Neural progenitor cell (in vitro differentiated cells): ENCODE measurements around the gene PCSK6. TPM values are rescaled to one million over a fixed set of nuclear protein-coding genes. Genes with fewer than 3 reads are reported as not detected.

Experiments used
- DNase-seq: peaks from one replicate; pipeline ENCODE4 v3.0.0-alpha.2; 2016; ENCODE audit warnings: low spot score
- H2AFZ ChIP-seq: fragments of 200-600 bp; sonication (generic); replicated peaks from 2 replicates; pipeline ENCODE4 v1.6.1; 2016; ENCODE audit warnings: antibody characterized with exemption
- H3F3A ChIP-seq: fragments of 200-600 bp; sonication (generic); 2 replicates; pipeline ENCODE4 v1.6.1; 2016; ENCODE audit warnings: antibody characterized with exemption, low read depth
- H3K27ac ChIP-seq: fragments of 200-600 bp; sonication (generic); 2 replicates; pipeline ENCODE4 v1.5.1; 2016; ENCODE audit warnings: mild to moderate bottlenecking
- H3K27me3 ChIP-seq: fragments of 200-600 bp; sonication (generic); 2 replicates; pipeline ENCODE4 v1.6.1; 2016; ENCODE audit warnings: mild to moderate bottlenecking, moderate library complexity
- H3K36me3 ChIP-seq: fragments of 200-600 bp; sonication (generic); 2 replicates; pipeline ENCODE4 v1.5.1; 2016
- H3K4me1 ChIP-seq: fragments of 200-600 bp; sonication (generic); 2 replicates; pipeline ENCODE4 v1.6.1; 2016; ENCODE audit warnings: mixed run types
- H3K4me2 ChIP-seq: fragments of 200-600 bp; sonication (generic); 2 replicates; pipeline ENCODE4 v1.6.1; 2016
- H3K4me3 ChIP-seq: fragments of 200-600 bp; sonication (generic); 2 replicates; pipeline ENCODE4 v1.5.1; 2016
- H3K79me2 ChIP-seq: fragments of 200-600 bp; sonication (generic); 2 replicates; pipeline ENCODE4 v1.6.1; 2016; ENCODE audit warnings: low read depth
- H3K9ac ChIP-seq: fragments of 200-600 bp; sonication (generic); 2 replicates; pipeline ENCODE4 v1.6.1; 2016
- H3K9me3 ChIP-seq: fragments of 200-600 bp; sonication (generic); 2 replicates; pipeline ENCODE4 v1.5.1; 2016; ENCODE audit warnings: low read depth
- H4K20me1 ChIP-seq: fragments of 200-600 bp; sonication (generic); 2 replicates; pipeline ENCODE4 v1.6.1; 2016; ENCODE audit warnings: low read depth
- H3K27ac Mint-ChIP-seq: 3 replicates; pipeline ENCODE4 v1.8.0; 2021; ENCODE audit warnings: mixed read lengths
- H3K27me3 Mint-ChIP-seq: 2 replicates; pipeline ENCODE4 v1.8.0; 2022; ENCODE audit warnings: low read depth, mild to moderate bottlenecking, inconsistent platforms, moderate library complexity, mixed read lengths; ENCODE audit not compliant: insufficient read depth
- H3K36me3 Mint-ChIP-seq: 3 replicates; pipeline ENCODE4 v1.8.0; 2021; ENCODE audit warnings: mixed read lengths
- H3K4me1 Mint-ChIP-seq: 3 replicates; pipeline ENCODE4 v1.8.0; 2021; ENCODE audit warnings: mixed read lengths
- H3K4me3 Mint-ChIP-seq: 3 replicates; pipeline ENCODE4 v1.8.0; 2021; ENCODE audit warnings: mild to moderate bottlenecking, moderate library complexity, mixed read lengths
- H3K9me3 Mint-ChIP-seq: 3 replicates; pipeline ENCODE4 v1.8.0; 2020; ENCODE audit warnings: mixed read lengths
- CTCF ChIP-seq: fragments of 200-600 bp; sonication (generic); IDR thresholded peaks from 2 replicates; pipeline ENCODE4 v1.5.1; 2017; ENCODE audit warnings: antibody characterized with exemption, mild to moderate bottlenecking
- EZH2 ChIP-seq: fragments of 200-600 bp; sonication (generic); IDR thresholded peaks from 2 replicates; pipeline ENCODE4 v1.6.1; 2017; ENCODE audit warnings: antibody characterized with exemption, mild to moderate bottlenecking, moderate library complexity
- EZH2phosphoT487 ChIP-seq: fragments of 200-600 bp; sonication (generic); IDR thresholded peaks from 2 replicates; pipeline ENCODE4 v1.6.1; 2017; ENCODE audit warnings: antibody characterized with exemption
- total RNA-seq: library from RNA; depleted of rRNA; stranded (reverse); fragments of >200 nt; gene quantifications from 2 replicates; pipeline ENCODE4 v1.2.3, GENCODE V29; 2015; ENCODE audit warnings: low replicate concordance

Gene PCSK6
- total RNA-seq, 1 donor from 2014 or later: 1.9 TPM

GRCh38 chr15:101267320-101268104 is 222.0 kb downstream of the PCSK6 start:
- Histone ChIP-seq H3K4me1 (no peaks in the 10 kb centered on the region), H4K20me1 (no peaks in the 10 kb centered on the region), H3K27me3 (no peaks in the 10 kb centered on the region), H3K79me2 (no peaks in the 10 kb centered on the region), H2AFZ (no peak overlapping the region), H3K9me3 (no peaks in the 10 kb centered on the region), H3K9ac (no peak overlapping the region), H3K36me3 (no peaks in the 10 kb centered on the region), H3K4me2 (no peak overlapping the region), H3F3A (no peaks in the 10 kb centered on the region), H3K4me3 (no peak overlapping the region), H3K27ac (no peak overlapping the region)
- Mint-ChIP-seq H3K27ac (no peak overlapping the region), H3K4me3 (no peak overlapping the region), H3K27me3 (peaks cover 3% of the 10 kb centered on the region), H3K9me3 (no peaks in the 10 kb centered on the region), H3K4me1 (peaks cover 3% of the 10 kb centered on the region), H3K36me3 (peaks cover 22% of the 10 kb centered on the region)
- DNase-seq: no peak
- TF ChIP-seq EZH2phosphoT487: no peak
- TF ChIP-seq CTCF: no peak
- TF ChIP-seq EZH2: no peak

DNA sequence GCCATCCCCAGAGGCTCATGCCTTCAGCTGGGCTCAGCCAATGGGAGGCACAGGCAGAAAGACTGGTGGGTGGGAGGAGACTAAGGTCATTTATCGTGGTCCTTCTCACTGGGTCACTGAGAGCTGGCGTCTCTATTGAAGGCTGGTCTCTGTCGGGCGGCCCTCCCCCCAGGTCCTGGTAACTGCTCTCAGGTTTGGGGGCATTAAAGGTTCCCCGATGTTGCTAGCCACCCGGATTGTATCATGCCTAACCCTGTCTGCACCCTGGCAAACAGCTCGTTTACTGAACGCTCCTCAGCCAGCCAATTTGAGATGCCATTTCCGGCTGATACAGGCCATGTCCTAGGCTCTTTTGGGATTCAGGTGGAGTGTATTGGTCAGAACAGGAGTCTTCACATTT is 222.7 kb downstream of the PCSK6 start:
- no peaks in the 10 kb centered on the region for H3K9me3 Mint-ChIP-seq
- Histone ChIP-seq H3K79me2 (no peaks in the 10 kb centered on the region), H3K36me3 (no peaks in the 10 kb centered on the region), H3F3A (no peaks in the 10 kb centered on the region), H3K27ac (no peak overlapping the region), H3K27me3 (no peaks in the 10 kb centered on the region), H2AFZ (no peak overlapping the region), H3K4me2 (no peak overlapping the region), H3K9ac (no peak overlapping the region), H3K4me1 (no peaks in the 10 kb centered on the region), H4K20me1 (no peaks in the 10 kb centered on the region), H3K4me3 (no peak overlapping the region), H3K9me3 (no peaks in the 10 kb centered on the region)
- peaks cover 3% of the 10 kb centered on the region for H3K4me1 Mint-ChIP-seq
- peaks cover 17% of the 10 kb centered on the region for H3K36me3 Mint-ChIP-seq
- H3K4me3 Mint-ChIP-seq: no peak overlapping the region
- DNase-seq: no peak
- H3K27ac Mint-ChIP-seq: no peak overlapping the region
- TF ChIP-seq CTCF: no peak
- H3K27me3 Mint-ChIP-seq: peaks cover 2% of the 10 kb centered on the region

DNA sequence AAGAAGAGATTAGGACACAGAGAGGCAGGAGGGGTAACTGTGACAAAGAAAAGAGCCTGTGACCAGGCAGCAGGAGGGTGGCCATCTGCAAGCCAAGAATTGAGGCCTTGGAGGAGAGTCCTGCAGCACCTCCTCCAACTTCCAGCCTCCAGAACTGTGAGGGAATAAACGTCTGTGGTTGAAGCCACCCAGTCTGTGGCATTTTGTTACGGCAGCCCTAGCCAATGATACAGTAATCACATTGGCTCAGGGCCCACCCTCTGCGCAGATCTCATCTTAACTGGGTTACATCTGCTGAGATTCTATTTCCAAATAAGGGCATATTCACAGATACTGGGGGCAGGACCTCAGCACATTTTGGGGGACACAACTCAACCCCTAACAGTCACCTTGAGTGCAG is 223.5 kb downstream of the PCSK6 start:
- no peaks in the 10 kb centered on the region for H3K36me3 ChIP-seq
- no peak for TF ChIP-seq CTCF
- TF ChIP-seq EZH2: no peak
- TF ChIP-seq EZH2phosphoT487: no peak
- Mint-ChIP-seq H3K4me3 (no peak overlapping the region), H3K27ac (peak overlapping the region; percentile 38), H3K36me3 (peaks cover 10% of the 10 kb centered on the region), H3K9me3 (no peaks in the 10 kb centered on the region), H3K4me1 (peaks cover 3% of the 10 kb centered on the region), H3K27me3 (peaks cover 2% of the 10 kb centered on the region)
- no peak overlapping the region for H3K4me2 ChIP-seq
- no peak for DNase-seq
- H2AFZ ChIP-seq: no peak overlapping the region
- H3K4me1 ChIP-seq: no peaks in the 10 kb centered on the region
- H3K27me3 ChIP-seq: no peaks in the 10 kb centered on the region
- H3F3A ChIP-seq: no peaks in the 10 kb centered on the region
- H3K9ac ChIP-seq: no peak overlapping the region
- no peaks in the 10 kb centered on the region for H3K79me2 ChIP-seq
- no peaks in the 10 kb centered on the region for H4K20me1 ChIP-seq
- no peak overlapping the region for H3K27ac ChIP-seq
- no peak overlapping the region for H3K4me3 ChIP-seq
- H3K9me3 ChIP-seq: no peaks in the 10 kb centered on the region
